ENCODE results near the gene IL11.

Gene IL11

GRCh38 chr19:55325172-55325571 is 45.1 kb downstream of the IL11 start, which contains the start of gene TMEM150B:
Gene TMEM150B (minus strand): TSS chr19:55325341. CDS start chr19:55321036, 4,305 bp downstream.
- DNase-seq (ENCODE audit: low read depth in 3 of 3), result no peak

GRCh38 chr19:55324662-55325061 is 45.6 kb downstream of the IL11 start:
- DNase-seq (ENCODE audit: low read depth in 3 of 3), result no peak

- DNase-seq (ENCODE audit: low read depth in 3 of 3), result no peak
Measured at GRCh38 chr19:55322204-55322885, 47.9 kb downstream of the IL11 start.

- no peak for DNase-seq (ENCODE audit: low read depth in 3 of 3)
Measured at GRCh38 chr19:55321466-55322137, 48.7 kb downstream of the IL11 start.

- DNase-seq (ENCODE audit: low read depth in 3 of 3), result no peak
Measured at GRCh38 chr19:55320844-55321419, 49.3 kb downstream of the IL11 start.

- DNase-seq (ENCODE audit: low read depth in 3 of 3), result no peak
Measured at GRCh38 chr19:55319785-55320184, 50.5 kb downstream of the IL11 start.

GRCh38 chr19:55316646-55317045 is 53.6 kb downstream of the IL11 start:
- no peak for DNase-seq (ENCODE audit: low read depth in 3 of 3)

- no peak for DNase-seq (ENCODE audit: low read depth in 3 of 3)
Measured at GRCh38 chr19:55315956-55316525, 54.2 kb downstream of the IL11 start.

GRCh38 chr19:55314396-55314795 is 55.9 kb downstream of the IL11 start:
- no peak for DNase-seq (ENCODE audit: low read depth in 3 of 3)

All from stimulated activated CD4-positive, alpha-beta T cell treated with anti-CD3 and anti-CD28 coated beads, TNF-alpha, amount 100 ng/mL, for 48 hours (primary cell).